ENCODE results near the gene HEG1. TPM values are rescaled to one million over a fixed set of nuclear protein-coding genes. Genes with fewer than 3 reads are reported as not detected.

HEG1 gene
- polyA plus RNA-seq, 3 donors = 0.28 to 4.2 (median 0.69) TPM

GRCh38 chr3:124938896-124939295 lies 116.9 kb downstream of the HEG1 start:
- Histone ChIP-seq H4K20me1 (ENCODE audit: insufficient read depth, low read length) (no peaks in the 10 kb centered on the region), H3K4me2 (replicated peaks; ENCODE audit: extremely low read depth, low read length, poor library complexity, severe bottlenecking) (no peak overlapping the region), H3K79me2 (ENCODE audit: insufficient read depth, low read length) (no peaks in the 10 kb centered on the region), H3K27ac (ENCODE audit: low read depth in 1 of 2, low read length in 2 of 2) (no peak overlapping the region), H2AFZ (ENCODE audit: insufficient read depth, low read depth, low read length, poor library complexity, severe bottlenecking) (no peak overlapping the region), H3K9ac (ENCODE audit: insufficient read depth, low read length, poor library complexity, severe bottlenecking) (no peak overlapping the region), H3K36me3 (replicated peaks in 1 of 2; ENCODE audit: control insufficient read depth in 1 of 2, insufficient read depth in 2 of 2, low read length in 2 of 2) (no peaks in the 10 kb centered on the region), H3K4me3 (replicated peaks in 1 of 3; ENCODE audit: low read depth in 2 of 3, low read length in 3 of 3) (no peak overlapping the region), H3K4me1 (ENCODE audit: control insufficient read depth in 1 of 2, insufficient read depth in 2 of 2, low read length in 2 of 2) (no peaks in the 10 kb centered on the region), H3K27me3 (ENCODE audit: control insufficient read depth in 2 of 2, insufficient read depth in 2 of 2, low read length in 2 of 2) (no peaks in the 10 kb centered on the region), H3K9me3 (replicated peaks in 1 of 2; ENCODE audit: control insufficient read depth in 1 of 2, insufficient read depth in 1 of 2, low read length in 2 of 2) (no peaks in the 10 kb centered on the region)
- WGBS (ENCODE audit: insufficient coverage) = 100% methylated on average over 1 of the region's 5 CpGs
- H3K36me3 Mint-ChIP-seq = no peaks in the 10 kb centered on the region
- intact Hi-C loops (cut with micrococcal nuclease) = no loop called here
- H3K4me3 Mint-ChIP-seq = no peak overlapping the region
- peaks cover 0 to 5% (median 4%) of the 10 kb centered on the region in 3 donors for H3K27me3 Mint-ChIP-seq (ENCODE audit: low read depth in 3 of 3)
- no peak for DNase-seq
- peaks cover 2% of the 10 kb centered on the region for H3K4me1 Mint-ChIP-seq
- TF ChIP-seq CTCF (IDR thresholded peaks at IDR 0.05) = no peak
- H3K27ac Mint-ChIP-seq = no peak overlapping the region
- H3K9me3 Mint-ChIP-seq = peaks cover 0 to 3% (median 0%) of the 10 kb centered on the region in 7 donors

- Histone ChIP-seq H3K9ac (ENCODE audit: insufficient read depth, low read length, poor library complexity, severe bottlenecking) (no peak overlapping the region), H3K9me3 (replicated peaks in 1 of 2; ENCODE audit: control insufficient read depth in 1 of 2, insufficient read depth in 1 of 2, low read length in 2 of 2) (no peaks in the 10 kb centered on the region), H2AFZ (ENCODE audit: insufficient read depth, low read depth, low read length, poor library complexity, severe bottlenecking) (no peak overlapping the region), H3K27me3 (ENCODE audit: control insufficient read depth in 2 of 2, insufficient read depth in 2 of 2, low read length in 2 of 2) (no peaks in the 10 kb centered on the region), H4K20me1 (ENCODE audit: insufficient read depth, low read length) (no peaks in the 10 kb centered on the region), H3K79me2 (ENCODE audit: insufficient read depth, low read length) (no peaks in the 10 kb centered on the region), H3K36me3 (replicated peaks in 1 of 2; ENCODE audit: control insufficient read depth in 1 of 2, insufficient read depth in 2 of 2, low read length in 2 of 2) (no peaks in the 10 kb centered on the region), H3K4me3 (replicated peaks in 1 of 3; ENCODE audit: low read depth in 2 of 3, low read length in 3 of 3) (no peak overlapping the region), H3K4me2 (replicated peaks; ENCODE audit: extremely low read depth, low read length, poor library complexity, severe bottlenecking) (no peak overlapping the region), H3K27ac (ENCODE audit: low read depth in 1 of 2, low read length in 2 of 2) (no peak overlapping the region), H3K4me1 (ENCODE audit: control insufficient read depth in 1 of 2, insufficient read depth in 2 of 2, low read length in 2 of 2) (no peaks in the 10 kb centered on the region)
- H3K9me3 Mint-ChIP-seq = peaks cover 0 to 3% (median 0%) of the 10 kb centered on the region in 7 donors
- intact Hi-C loops (cut with micrococcal nuclease) = no loop called here
- no peaks in the 10 kb centered on the region for H3K36me3 Mint-ChIP-seq
- H3K27ac Mint-ChIP-seq = no peak overlapping the region
- peaks cover 5% of the 10 kb centered on the region for H3K4me1 Mint-ChIP-seq
- DNase-seq = no peak
- no CpG with 5 or more reads among the region's 3 CpGs for whole genome bisulfite sequencing (ENCODE audit: insufficient coverage)
- TF ChIP-seq CTCF (IDR thresholded peaks at IDR 0.05) = no peak
- H3K4me3 Mint-ChIP-seq = no peak overlapping the region
- H3K27me3 Mint-ChIP-seq (ENCODE audit: low read depth in 3 of 3) = peaks cover 0 to 12% (median 5%) of the 10 kb centered on the region in 3 donors
These were observed 118.7 kb downstream of the HEG1 start for GRCh38 chr3:124937049-124937448.

Data from CD14-positive monocyte (primary cell).